Erythroblast (primary cell): ENCODE data around the gene HNRNPUL1.

ENCODE experiments used
- GATA1 ChIP-seq: IDR thresholded peaks from 2 replicates; pipeline ENCODE4 v1.6.1; 2011; ENCODE audit warnings: low read depth, mild to moderate bottlenecking, control low read depth, low read length, moderate library complexity
- POLR2A ChIP-seq: IDR thresholded peaks from 2 replicates; pipeline ENCODE4 v1.6.1; 2011; ENCODE audit warnings: mild to moderate bottlenecking, low read length

GRCh38 chr19:41255171-41255570 is 9.0 kb upstream of the HNRNPUL1 start:
- no peak for TF ChIP-seq POLR2A
- TF ChIP-seq GATA1 = no peak
